Measurements from ENCODE around the gene EIF4G3. TPM values are rescaled to one million over a fixed set of nuclear protein-coding genes. Genes with fewer than 3 reads are reported as not detected.
"Not testable (repeated sequence)": the region's sequence is repeated elsewhere in the genome, so short reads cannot be mapped to it uniquely, and the experiment has no call there.

The EIF4G3 gene
- total and polyA plus RNA-seq, 10 donors, result 14.3 to 97.3 (median 64.1) TPM

- no peak overlapping the region for H3K4me3 ChIP-seq
- WGBS, 5 donors, result 13 to 30% (median 17%) methylated on average over 1 of the region's 1 CpG
- H3K27me3 ChIP-seq (replicated peaks in 1 of 7), result no peaks in the 10 kb centered on the region
- H3K36me3 ChIP-seq, result no peaks in the 10 kb centered on the region
- DNase-seq, result no peak
- H3K9me3 ChIP-seq, result no peaks in the 10 kb centered on the region
- H3K27ac ChIP-seq, result peak overlapping the region in 6 of 8 donors; percentile 54 to 76 (median 66)
- intact Hi-C loops (cut with DNase I; ENCODE audit: low total_unique reads), result no loop called here
- peaks cover 0 to 31% (median 16%) of the 10 kb centered on the region in 6 donors for H3K4me1 ChIP-seq
- TF ChIP-seq POLR2AphosphoS5 (IDR thresholded peaks at IDR 0.05), result peak in 1 of 3 donors; percentile 65
- TF ChIP-seq CTCF (IDR thresholded peaks at IDR 0.05 in 8 of 11, conservative IDR thresholded peaks at IDR 0.05 in 3 of 11), result no peak
These were observed 7.6 kb upstream of the EIF4G3 start for GRCh38 chr1:21184276-21184675.

GRCh38 chr1:21182181-21182731 is 5.6 kb upstream of the EIF4G3 start:
- H3K9me3 ChIP-seq, result no peaks in the 10 kb centered on the region
- TF ChIP-seq CTCF (IDR thresholded peaks at IDR 0.05 in 8 of 11, conservative IDR thresholded peaks at IDR 0.05 in 3 of 11) (no peak), POLR2AphosphoS5 (IDR thresholded peaks at IDR 0.05) (no peak), POLR2A (IDR thresholded peaks at IDR 0.05) (no peak)
- H3K27ac ChIP-seq, result peak overlapping the region in 1 of 8 donors; percentile 49
- peaks cover 0 to 35% (median 17%) of the 10 kb centered on the region in 6 donors for H3K4me1 ChIP-seq
- intact Hi-C loops (cut with DNase I; ENCODE audit: low total_unique reads), result no loop called here
- WGBS, 5 donors, result 66 to 87% (median 82%) methylated on average over 7 of the region's 7 CpGs
- H3K36me3 ChIP-seq, result no peaks in the 10 kb centered on the region
- no peaks in the 10 kb centered on the region for H3K27me3 ChIP-seq (replicated peaks in 1 of 7)
- H3K4me3 ChIP-seq, result no peak overlapping the region
- DNase-seq, result no peak

GRCh38 chr1:21178271-21178670 is 1.6 kb upstream of the EIF4G3 start:
- H3K27ac ChIP-seq; H3K36me3 ChIP-seq; H3K27me3 ChIP-seq (replicated peaks in 1 of 7); H3K4me3 ChIP-seq; DNase-seq; H3K9me3 ChIP-seq: not testable (repeated sequence)
- intact Hi-C loops (cut with DNase I; ENCODE audit: low total_unique reads), result loop anchor here (10.0 kb wide), 1 partner anchor 393 kb away; the partner anchor contains the start of gene HP1BP3
- WGBS, 5 donors, result 93 to 96% (median 95%) methylated on average over 16 of the region's 16 CpGs
- peaks cover 10 to 47% (median 23%) of the 10 kb centered on the region in 6 donors for H3K4me1 ChIP-seq

GRCh38 chr1:21175670-21176581 is 771 bp downstream of the EIF4G3 start:
- TF ChIP-seq CTCF (IDR thresholded peaks at IDR 0.05 in 8 of 11, conservative IDR thresholded peaks at IDR 0.05 in 3 of 11), result no peak
- TF ChIP-seq POLR2AphosphoS5 (IDR thresholded peaks at IDR 0.05), result no peak
- TF ChIP-seq POLR2A (IDR thresholded peaks at IDR 0.05), result no peak
- intact Hi-C loops (cut with DNase I; ENCODE audit: low total_unique reads), result loop anchor here (10.0 kb wide), 1 partner anchor 391 kb away; the partner anchor contains the start of gene HP1BP3
- DNase-seq, result peak; percentile 91
- Histone ChIP-seq H3K27ac (peak overlapping the region; percentile 87 to 98 (median 94)), H3K27me3 (replicated peaks in 1 of 7) (no peaks in the 10 kb centered on the region), H3K4me3 (peak overlapping the region; percentile 55 to 95 (median 76)), H3K36me3 (peaks cover 0 to 12% (median 0%) of the 10 kb centered on the region in 6 donors), H3K4me1 (peaks cover 10 to 55% (median 27%) of the 10 kb centered on the region in 6 donors), H3K9me3 (no peaks in the 10 kb centered on the region)
- 0 to 1% (median 0%) methylated on average over 40 to 69 of the region's 69 CpGs for WGBS, 5 donors

All from spleen (tissue), 11 donors.